ENCODE data around the gene FAM135A. TPM values are rescaled to one million over a fixed set of nuclear protein-coding genes. Genes with fewer than 3 reads are reported as not detected.

FAM135A gene
- total RNA-seq, 1 experiment from 2014 or later: 11.2 TPM

GRCh38 chr6:70547313-70547712, 134.0 kb downstream of the FAM135A start:
- ChIA-PET POLR2A (ENCODE audit: low non-redundant PET) (interaction anchor here (0.6 kb wide), 1 partner anchor 134 kb away, joined by 3 read pairs; the partner anchor contains the start of gene FAM135A), CTCF (no interaction called here)
- Histone ChIP-seq H3K4me3 (ENCODE audit: low read depth, low read length, poor library complexity, severe bottlenecking) (no peak overlapping the region), H3K9me3 (ENCODE audit: low read depth, low read length, poor library complexity, severe bottlenecking) (no peaks in the 10 kb centered on the region), H3K36me3 (ENCODE audit: insufficient read depth, low read length, poor library complexity, severe bottlenecking) (no peaks in the 10 kb centered on the region), H3K27ac (ENCODE audit: low read depth, low read length, poor library complexity, severe bottlenecking) (no peak overlapping the region), H3K4me1 (ENCODE audit: insufficient read depth, low read length, poor library complexity, severe bottlenecking) (no peaks in the 10 kb centered on the region), H3K27me3 (replicated peaks; ENCODE audit: insufficient read depth, low read depth, low read length, poor library complexity) (no peaks in the 10 kb centered on the region)
- TF ChIP-seq EZH2 (IDR thresholded peaks at IDR 0.05; ENCODE audit: borderline replicate concordance, low read depth, low read length, poor library complexity, severe bottlenecking) (no peak), CTCF (conservative IDR thresholded peaks at IDR 0.05; ENCODE audit: low read depth, low read length) (peak; percentile 44)
- peak; percentile 11 for DNase-seq (ENCODE audit: low spot score)
- BruUV-seq (replicated peaks): no TSS peak
- intact Hi-C loops (cut with micrococcal nuclease; ENCODE audit: unreplicated experiment): no loop called here

- no peak overlapping the region for H3K4me3 ChIP-seq (ENCODE audit: low read depth, low read length, poor library complexity, severe bottlenecking)
- no peaks in the 10 kb centered on the region for H3K4me1 ChIP-seq (ENCODE audit: insufficient read depth, low read length, poor library complexity, severe bottlenecking)
- DNase-seq (ENCODE audit: low spot score): no peak
- TF ChIP-seq EZH2 (IDR thresholded peaks at IDR 0.05; ENCODE audit: borderline replicate concordance, low read depth, low read length, poor library complexity, severe bottlenecking) (no peak), CTCF (conservative IDR thresholded peaks at IDR 0.05; ENCODE audit: low read depth, low read length) (no peak)
- H3K36me3 ChIP-seq (ENCODE audit: insufficient read depth, low read length, poor library complexity, severe bottlenecking): no peaks in the 10 kb centered on the region
- intact Hi-C loops (cut with micrococcal nuclease; ENCODE audit: unreplicated experiment): no loop called here
- H3K27ac ChIP-seq (ENCODE audit: low read depth, low read length, poor library complexity, severe bottlenecking): no peak overlapping the region
- no peaks in the 10 kb centered on the region for H3K27me3 ChIP-seq (replicated peaks; ENCODE audit: insufficient read depth, low read depth, low read length, poor library complexity)
- ChIA-PET POLR2A (ENCODE audit: low non-redundant PET) (interaction anchor here (0.6 kb wide), 1 partner anchor 135 kb away, joined by 3 read pairs; the partner anchor contains the start of gene FAM135A), CTCF (no interaction called here)
- no TSS peak for BruUV-seq (replicated peaks)
- H3K9me3 ChIP-seq (ENCODE audit: low read depth, low read length, poor library complexity, severe bottlenecking): no peaks in the 10 kb centered on the region
Measured at GRCh38 chr6:70547905-70548304, 134.6 kb downstream of the FAM135A start.

DNA sequence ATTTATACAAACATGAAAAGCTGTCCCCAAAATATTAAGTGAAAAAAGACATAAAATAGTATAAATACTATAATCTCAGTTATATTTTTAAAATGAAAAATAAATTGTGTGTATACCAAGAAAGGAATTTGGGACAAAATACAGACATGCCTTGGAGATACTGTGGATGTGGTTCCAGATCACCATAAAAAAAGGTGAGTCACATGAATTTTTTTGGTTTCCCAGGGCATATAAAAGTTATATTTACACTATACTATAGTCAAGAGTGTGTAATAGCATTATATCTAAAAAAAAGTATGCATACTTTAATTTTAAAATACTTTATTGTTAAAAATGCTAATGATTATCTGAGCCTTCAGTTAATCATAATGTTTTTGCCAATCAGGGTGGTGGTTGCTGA, 136.0 kb downstream of the FAM135A start:
- no TSS peak for BruUV-seq (replicated peaks)
- no peaks in the 10 kb centered on the region for H3K9me3 ChIP-seq (ENCODE audit: low read depth, low read length, poor library complexity, severe bottlenecking)
- no peaks in the 10 kb centered on the region for H3K4me1 ChIP-seq (ENCODE audit: insufficient read depth, low read length, poor library complexity, severe bottlenecking)
- intact Hi-C loops (cut with micrococcal nuclease; ENCODE audit: unreplicated experiment): no loop called here
- no peak overlapping the region for H3K27ac ChIP-seq (ENCODE audit: low read depth, low read length, poor library complexity, severe bottlenecking)
- H3K4me3 ChIP-seq (ENCODE audit: low read depth, low read length, poor library complexity, severe bottlenecking): no peak overlapping the region
- POLR2A ChIA-PET (ENCODE audit: low non-redundant PET): no interaction called here
- H3K36me3 ChIP-seq (ENCODE audit: insufficient read depth, low read length, poor library complexity, severe bottlenecking): no peaks in the 10 kb centered on the region
- CTCF ChIA-PET: no interaction called here
- no peak for TF ChIP-seq CTCF (conservative IDR thresholded peaks at IDR 0.05; ENCODE audit: low read depth, low read length)
- TF ChIP-seq EZH2 (IDR thresholded peaks at IDR 0.05; ENCODE audit: borderline replicate concordance, low read depth, low read length, poor library complexity, severe bottlenecking): no peak
- H3K27me3 ChIP-seq (replicated peaks; ENCODE audit: insufficient read depth, low read depth, low read length, poor library complexity): no peaks in the 10 kb centered on the region
- DNase-seq (ENCODE audit: low spot score): no peak
